HG03558 (cell line): ENCODE results near the gene TRIM7.

Experiments
- ATAC-seq: cut with Tn5 transposase; IDR thresholded peaks from one replicate; pipeline ENCODE4 v1.9.1; 2021; ENCODE audit warnings: moderate number of reproducible peaks; ENCODE audit not compliant: unreplicated experiment; ENCODE audit errors: extremely low read depth

The TRIM7 gene

DNA sequence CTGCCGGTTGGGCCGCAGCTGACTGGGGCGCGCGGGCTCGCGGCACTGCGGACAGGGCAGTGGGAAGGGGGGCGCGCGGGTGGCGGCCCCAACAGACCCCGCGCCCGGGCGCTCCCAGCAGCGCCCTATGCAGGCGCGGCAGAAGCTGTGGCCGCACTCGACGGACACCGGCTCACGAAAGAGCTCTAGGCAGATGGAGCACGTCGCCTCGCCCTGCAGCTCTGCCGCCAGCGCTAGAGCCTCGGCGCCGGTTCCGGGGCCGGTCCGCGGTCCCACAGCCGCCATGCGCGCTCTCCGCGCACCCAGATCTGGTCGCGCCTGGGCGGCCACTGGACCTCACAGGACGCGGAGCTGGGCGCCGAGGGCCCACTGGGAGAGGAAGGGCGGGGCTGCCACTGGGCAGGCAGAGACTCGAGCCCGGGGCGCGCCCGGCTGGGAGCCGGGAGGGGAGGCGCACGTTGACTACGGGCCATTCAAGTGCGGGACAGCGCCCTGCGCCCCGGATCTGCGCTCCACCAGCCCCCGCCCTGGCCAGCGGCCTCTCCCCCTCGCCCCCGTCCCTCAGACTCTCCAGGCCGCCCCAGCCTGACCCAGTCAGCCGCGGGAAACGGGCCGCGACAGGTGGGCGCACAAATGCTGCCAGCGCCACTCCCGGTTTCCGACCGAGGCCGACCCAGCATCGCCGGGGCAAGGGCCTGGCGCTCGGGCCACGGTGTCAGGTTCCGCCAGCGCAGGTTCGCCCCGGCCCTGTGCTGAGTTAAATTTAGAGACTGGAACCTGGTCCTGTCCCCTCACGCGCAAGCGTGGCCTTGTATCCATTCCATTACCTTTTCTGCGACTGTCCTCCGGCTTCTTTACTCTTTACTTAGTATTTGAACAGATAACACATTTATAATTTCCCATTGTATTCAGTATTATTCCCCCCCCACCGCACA is at the start of gene TRIM7:
TRIM7 (minus strand) TSS at position 371 of the 935 bp plus-strand sequence; CDS start at position 285, 86 bp downstream.
- no peak for ATAC-seq

GRCh38 chr5:181248277-181248676 is 43.3 kb upstream of the TRIM7 start:
- no peak for ATAC-seq

GRCh38 chr5:181246276-181247049 is 41.5 kb upstream of the TRIM7 start:
- no peak for ATAC-seq

GRCh38 chr5:181245427-181246275 is 40.7 kb upstream of the TRIM7 start:
- ATAC-seq: no peak

DNA sequence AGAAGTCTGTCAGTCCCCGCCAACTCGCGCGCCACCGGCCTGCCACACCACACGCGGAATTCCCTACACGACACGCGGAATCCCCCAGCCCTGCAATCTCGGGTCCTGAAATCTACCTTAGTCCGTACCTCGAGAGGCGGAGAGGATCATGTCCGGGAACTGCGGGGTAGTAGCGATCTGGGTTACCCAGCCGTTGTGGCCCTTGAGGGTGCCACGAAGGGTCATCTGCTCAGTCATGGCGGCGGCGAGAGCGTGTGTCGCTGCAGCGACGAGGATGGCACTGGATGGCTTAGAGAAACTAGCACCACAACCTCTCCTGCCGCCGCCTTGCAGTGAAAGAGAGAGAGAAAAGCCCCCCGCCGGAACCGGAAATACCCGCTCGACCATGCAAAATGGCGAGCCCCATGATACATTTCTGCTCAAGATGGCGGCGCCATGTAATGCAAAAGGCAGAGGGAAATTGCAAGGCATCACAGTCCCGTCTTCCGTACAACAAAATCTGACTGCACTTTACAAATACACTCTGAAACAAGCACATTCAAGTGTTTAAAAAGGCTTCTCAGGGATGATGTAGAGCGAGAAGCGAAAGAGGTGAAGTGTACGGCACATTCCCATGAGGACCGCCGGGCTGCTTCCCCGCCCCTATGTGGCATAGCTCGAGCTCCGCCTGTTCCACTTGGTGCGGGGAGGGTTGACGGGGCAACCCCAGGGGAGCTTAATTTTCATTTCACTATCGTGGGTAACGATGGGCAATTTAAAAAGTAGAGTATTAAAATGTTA is 38.8 kb upstream of the TRIM7 start, which contains the start of gene RACK1:
RACK1 (minus strand) TSS at position 343 of the 780 bp plus-strand sequence; CDS start at position 237, 106 bp downstream.
- ATAC-seq: peak; percentile 51

- no peak for ATAC-seq
These were observed 38.1 kb upstream of the TRIM7 start for GRCh38 chr5:181243018-181243563.

GRCh38 chr5:181242031-181242451 is 37.0 kb upstream of the TRIM7 start:
- ATAC-seq: no peak

DNA sequence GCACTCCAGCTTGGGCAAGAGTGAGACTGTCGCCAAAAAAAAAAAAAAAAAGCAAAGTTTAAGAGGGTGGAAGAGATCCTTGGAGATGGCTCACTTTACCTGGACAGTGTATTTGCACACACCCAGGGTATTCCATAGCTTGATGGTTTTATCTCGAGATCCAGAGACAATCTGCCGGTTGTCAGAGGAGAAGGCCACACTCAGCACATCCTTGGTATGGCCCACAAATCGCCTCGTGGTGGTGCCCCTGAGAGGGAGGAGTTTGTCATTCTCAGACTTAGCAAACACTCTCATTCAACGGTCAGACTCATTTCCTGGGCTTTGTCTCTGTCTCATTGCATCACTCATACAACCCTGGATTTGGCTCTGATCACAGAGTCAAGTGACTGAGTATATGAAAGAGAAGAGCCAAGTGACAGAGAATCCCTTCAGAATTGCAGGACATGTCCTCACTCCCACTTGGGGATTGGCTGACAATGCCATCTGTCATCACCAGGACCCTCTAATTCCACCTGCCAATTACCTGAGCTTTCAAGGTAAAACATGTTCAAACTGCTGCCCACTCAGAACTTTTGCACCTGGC is 36.5 kb upstream of the TRIM7 start:
- ATAC-seq: no peak

DNA sequence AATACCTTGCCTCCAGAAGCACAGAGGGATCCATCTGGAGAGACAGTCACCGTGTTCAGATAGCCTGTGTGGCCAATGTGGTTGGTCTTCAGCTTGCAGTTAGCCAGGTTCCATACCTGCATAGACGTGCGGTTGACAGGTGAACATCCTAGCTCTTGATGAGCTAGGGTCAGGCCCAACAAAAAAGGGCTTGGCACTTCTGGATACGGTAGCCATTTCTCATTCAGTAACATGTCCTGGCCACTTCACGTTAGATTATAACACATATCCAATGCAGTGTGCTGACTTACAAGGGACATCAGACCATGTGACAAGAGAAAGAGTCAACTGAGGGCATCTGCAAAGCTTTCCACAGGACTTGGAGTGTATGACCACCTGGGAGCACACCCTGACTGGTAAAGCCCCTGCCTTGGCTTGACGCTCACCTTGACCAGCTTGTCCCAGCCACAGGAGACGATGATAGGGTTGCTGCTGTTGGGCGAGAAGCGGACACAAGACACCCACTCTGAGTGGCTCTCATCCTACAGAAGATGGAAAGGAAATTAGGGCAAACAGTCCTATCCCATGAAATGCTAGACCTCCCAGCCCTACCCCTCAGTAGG is 34.2 kb upstream of the TRIM7 start:
- ATAC-seq: no peak

DNA sequence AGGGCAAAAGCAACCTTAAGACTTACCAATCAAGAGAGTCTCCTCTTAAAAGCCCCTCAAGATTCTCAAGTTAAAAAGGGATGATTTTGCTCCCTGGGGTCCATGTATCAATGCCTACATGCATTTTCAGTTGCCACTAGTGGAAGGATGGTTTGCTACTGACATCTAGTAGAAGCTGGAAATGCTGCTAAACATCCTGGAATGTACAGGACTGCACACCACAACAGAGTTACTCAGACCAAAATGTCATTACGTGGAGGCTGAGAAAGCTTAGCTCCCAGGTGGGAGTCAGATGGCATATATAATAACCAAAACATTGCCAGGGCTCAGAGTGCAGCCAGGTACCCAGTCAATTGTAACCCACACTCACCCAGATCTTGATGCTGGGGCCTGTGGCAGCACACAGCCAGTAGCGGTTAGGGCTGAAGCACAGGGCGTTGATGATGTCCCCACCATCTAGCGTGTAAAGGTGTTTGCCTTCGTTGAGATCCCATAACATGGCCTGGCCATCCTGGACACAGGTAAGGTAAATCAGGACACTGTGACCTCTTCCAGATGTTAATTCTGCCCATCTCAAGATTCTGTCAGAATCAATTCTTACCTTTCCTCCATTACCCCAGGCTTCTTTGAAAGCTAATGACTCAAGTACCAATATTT is 32.9 kb upstream of the TRIM7 start:
- no peak for ATAC-seq

DNA sequence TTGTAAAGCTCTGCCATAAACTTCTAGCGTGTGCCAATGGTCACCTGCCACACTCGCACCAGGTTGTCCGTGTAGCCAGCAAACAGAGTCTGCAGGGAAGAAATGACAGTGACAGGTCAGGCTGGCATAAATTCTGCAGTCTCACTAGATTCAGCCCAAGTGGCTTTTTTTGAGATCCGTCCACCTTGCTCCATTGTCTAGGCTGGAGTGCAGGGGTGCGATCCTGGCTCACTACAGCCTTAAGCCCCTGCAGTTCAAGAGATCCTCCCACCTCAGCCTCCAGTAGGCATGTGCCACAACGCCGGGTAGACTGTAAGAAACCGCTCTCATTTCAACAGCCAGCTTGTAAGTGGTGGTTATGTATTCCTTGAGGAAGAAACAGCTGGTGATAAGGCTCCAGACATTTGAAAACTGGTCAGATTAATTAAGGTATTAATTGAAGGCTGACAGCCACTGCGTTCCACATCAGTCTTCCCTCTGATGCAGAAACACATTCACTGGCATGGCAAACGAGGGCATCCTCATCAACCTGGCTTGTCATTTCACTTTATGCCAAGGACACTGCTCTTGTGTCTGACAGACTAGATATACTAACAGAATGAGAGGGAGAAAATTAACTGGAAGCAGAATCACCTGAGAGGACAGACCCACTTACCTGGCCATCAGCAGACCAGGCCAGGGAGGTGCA is 32.1 kb upstream of the TRIM7 start:
- no peak for ATAC-seq

DNA sequence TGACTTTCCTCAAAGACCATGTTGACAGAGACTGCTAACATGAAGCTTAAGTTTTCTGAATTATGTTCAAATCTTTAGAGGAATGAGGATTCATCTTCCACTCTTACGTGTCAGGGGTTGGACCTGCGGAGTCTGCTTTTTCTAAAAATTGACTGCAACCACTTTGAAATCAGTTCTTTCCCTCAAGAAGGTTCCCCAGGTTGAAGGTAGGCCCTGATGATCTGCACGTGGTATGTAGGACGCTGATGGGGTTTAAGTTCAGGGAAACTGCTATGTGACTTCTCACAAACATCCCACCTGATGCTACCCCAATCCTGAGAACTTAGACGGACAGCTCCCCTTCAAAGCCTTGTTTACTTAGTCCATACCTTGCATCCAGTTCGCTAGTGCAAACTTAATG is 31.5 kb upstream of the TRIM7 start:
- ATAC-seq: no peak

GRCh38 chr5:181235689-181236366 is 30.8 kb upstream of the TRIM7 start:
- ATAC-seq: no peak

DNA sequence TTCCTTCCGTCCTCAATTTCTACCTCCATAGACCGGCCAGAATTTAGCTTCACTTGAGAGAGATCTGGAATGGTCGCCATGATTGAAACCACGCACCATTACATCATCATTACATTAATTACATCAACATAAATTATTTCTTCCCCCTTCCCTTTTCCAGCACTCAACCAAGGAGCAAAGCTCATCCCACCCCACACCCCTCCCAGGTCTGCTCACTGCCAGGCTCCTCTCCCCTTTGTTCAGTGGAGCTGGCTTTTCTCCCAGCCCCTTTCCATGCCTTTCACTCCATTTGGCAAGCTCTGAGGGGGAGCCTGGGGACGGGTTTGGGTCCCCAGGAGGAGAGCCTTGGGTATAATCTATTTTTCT is 30.3 kb upstream of the TRIM7 start:
- no peak for ATAC-seq

DNA sequence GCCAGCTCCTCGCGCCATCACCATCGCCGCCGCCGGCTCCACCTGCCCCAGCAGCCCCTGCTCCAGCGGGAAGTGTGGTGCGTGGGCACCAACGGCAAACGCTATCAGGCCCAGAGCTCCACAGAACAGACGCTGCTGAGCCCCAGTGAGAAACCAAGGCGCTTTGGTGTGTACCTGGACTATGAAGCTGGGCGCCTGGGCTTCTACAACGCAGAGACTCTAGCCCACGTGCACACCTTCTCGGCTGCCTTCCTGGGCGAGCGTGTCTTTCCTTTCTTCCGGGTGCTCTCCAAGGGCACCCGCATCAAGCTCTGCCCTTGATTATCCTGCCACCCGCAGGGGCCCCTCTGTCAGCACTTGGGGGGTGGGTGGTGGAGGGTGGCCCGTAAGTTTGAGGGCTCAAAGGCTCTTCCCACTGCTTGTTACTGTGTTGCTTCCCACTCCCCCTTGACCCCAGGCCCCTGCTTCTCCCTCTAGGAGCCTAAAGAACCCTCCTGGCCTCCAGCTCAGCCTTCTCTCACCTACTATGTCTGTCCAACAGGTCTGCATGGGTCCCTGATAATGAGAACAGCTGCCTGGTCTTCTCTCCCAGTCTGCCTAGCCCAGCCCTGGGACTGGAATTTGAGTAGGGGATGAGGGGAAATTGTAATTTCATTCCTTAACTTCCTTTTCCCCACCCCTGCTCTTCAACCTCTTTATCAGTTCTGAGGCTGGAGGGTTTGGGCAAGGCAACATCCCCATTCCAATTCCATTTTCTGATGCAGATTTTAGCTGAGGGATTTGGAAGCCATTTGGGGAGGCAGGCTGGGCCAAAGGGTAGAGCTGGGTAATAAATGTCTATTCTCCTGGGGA is 29.7 kb upstream of the TRIM7 start:
- ATAC-seq: no peak
